HG03064 (cell line): ENCODE data around the gene TCF7L1.

Experiments used
- ATAC-seq: cut with Tn5 transposase; IDR thresholded peaks from one replicate; pipeline ENCODE4 v1.9.1; 2021; ENCODE audit warnings: low read depth; ENCODE audit not compliant: unreplicated experiment

TCF7L1 gene

DNA sequence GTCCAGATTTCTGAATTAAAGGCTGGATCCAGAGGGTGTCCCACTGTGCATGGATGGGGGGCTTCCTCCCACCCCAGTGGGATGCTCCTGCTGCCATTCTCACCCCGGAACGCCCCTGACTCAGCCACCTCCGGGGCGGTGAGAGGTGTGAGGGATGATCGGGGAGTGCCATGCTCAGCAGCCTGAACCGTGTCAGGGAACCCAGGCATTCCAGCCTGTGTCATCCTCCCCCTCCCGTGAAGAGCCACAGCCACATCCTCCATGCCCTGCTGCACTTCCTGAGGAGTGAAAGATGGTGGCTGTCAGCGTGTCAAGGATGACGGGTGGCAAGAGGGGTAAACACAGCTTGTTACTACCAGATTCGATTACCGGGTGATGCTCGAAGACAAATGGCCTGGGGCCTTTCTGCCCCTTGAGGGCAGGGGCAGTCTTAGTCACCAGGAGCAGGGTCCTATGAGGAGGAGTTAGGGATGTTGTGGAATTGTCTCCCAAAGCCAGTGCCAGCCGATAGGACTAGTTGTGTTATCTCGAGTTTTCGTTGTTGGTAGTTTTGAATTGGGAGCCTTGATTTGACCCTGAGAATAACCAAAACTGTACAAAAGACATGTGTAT is 80.8 kb downstream of the TCF7L1 start:
- ATAC-seq: no peak

DNA sequence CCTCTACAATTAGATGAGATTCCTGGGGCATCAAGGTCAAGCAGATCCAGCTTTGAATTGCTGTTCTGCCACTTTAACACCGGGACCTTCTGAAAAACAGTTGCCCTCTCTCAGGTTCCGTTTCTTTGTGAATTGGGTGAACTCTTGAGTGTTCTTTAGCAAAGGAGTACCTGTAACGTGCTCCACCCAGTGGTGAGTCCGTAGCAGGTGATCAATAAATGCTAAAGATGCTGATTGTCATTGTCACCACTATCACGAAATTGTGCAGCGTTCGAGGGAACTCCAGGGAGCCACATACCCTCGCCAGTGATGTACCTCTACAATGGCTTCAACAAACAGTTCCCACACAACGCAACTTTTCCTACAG is 81.9 kb downstream of the TCF7L1 start:
- ATAC-seq: no peak

DNA sequence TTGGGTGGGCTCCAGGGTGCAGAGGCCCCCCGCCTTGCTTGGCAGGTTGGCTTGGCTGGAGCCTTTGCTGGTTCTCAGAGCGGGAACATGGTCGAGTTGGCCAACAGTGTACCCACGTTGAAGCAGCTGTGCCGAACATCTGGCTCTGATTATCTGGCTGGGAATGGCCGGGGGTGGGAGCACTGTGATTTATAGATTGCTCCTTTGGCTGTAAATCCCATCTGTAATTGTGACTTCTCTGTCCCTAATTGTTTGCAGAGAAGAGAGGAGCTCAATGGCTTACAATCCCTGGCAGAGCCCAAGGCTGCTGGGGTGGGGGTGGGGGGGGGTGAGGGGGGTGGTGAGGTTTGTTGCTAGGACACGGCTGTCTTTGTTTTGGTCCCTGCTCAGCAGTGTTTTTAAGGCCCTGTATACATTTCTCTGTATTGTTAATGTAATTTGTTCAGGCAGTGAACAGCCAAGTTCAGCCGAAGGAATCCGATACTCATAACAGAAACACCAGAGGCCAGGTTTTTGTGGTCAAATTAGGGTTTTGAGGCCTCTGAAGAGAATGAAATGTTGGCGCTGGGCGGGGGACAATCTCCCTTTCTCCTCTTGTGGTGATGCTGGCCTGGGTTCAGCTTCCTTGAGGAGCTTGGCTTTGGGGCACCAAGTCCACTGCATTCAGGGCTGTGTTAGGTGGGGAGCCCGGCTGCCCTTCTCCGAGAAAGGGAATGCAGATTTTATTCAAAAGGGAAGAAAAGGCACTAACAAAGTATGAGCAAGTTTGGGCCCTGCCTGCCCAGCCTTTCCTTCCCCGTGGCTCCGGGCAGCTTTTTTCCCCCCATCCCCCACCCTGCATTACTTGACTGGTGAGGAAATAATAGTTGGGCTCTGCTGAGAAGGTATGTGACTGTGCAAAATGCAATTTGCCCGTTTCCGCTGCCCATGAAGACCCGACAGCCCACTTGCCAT is 82.5 kb downstream of the TCF7L1 start:
- no peak for ATAC-seq

DNA sequence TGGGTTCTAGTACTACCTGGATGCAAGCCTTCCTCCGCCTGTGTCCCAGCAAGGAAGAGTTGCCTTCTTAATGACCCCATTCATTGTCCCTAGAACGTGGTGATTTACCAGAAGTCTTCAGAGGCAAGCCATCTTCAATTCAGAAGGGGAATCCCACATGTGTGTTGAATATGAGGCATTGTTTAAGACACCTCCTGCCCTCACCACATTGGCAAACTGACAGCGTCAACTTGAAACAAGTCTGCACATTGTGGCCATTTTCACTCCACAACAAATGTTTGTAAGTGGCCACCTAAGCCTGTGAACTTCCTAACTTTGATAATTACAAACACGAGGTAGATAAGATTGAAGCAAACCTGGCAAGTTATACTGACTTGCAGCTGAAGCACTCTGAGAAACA is 83.7 kb downstream of the TCF7L1 start:
- no peak for ATAC-seq

DNA sequence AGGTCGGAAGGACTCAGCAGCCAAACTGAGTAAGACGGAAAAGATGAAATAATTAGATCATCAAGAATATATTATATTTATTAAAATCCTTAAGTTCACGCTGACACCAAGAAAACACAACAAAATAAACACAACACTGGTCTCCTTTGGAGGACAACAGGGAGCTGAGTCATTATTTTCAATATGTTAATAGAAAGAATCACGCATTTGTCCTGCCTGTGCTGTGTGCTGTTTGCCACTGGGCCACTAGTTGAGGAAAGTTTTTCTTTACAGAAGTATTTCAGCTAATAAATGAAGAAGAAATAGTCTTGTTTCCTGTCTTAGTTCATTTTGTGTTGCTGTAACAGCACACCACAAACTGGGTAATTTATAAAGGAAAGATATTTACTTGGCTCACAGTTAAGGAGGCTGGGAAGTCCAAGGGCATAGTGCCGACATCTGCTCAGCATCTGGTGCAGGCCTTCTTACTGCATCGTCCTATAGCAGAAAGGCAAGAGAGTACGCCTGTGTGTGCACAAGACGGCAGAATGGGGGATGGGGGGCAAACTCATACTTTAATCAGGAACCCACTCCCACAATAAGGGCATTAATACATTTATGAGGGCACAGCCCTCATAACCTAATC is 88.0 kb downstream of the TCF7L1 start:
- no peak for ATAC-seq

DNA sequence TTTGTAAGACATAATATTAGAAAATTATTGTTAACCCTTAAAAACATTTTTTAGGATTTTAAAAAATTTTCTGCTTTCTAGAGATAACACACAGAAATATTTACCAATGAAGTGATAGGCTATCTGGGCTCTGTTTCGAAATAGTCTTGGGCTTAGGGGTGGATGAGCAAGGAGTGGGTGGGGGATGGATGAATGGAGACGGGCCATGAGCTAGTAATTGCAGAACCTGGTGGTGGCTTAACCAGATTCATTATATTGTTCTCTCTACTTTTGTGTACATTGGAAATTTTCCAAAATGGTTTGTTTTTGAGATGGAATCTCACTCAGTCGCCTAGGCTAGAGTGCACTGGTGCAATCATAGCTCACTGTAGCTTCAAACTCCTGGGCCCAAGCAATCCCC is 89.6 kb downstream of the TCF7L1 start:
- no peak for ATAC-seq

DNA sequence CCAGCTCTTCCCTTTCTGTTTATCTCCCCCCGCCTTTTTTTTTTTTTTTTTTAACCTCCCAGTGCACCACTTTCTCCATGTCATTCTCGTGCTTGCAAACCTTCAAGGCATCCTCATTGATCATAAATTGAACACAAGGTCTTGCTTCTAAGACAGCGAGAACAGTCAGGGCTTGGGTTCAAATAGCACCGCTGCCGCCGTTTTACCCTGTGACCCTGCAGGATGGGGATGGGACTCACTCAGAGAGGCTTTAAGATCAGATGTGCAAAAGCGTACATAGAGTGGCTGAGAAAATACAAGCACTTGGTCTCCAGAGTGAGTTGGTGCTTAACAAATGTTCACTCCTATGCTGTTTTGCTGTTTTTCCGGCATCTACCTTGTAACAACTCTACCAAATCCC is 93.6 kb downstream of the TCF7L1 start:
- ATAC-seq: no peak

DNA sequence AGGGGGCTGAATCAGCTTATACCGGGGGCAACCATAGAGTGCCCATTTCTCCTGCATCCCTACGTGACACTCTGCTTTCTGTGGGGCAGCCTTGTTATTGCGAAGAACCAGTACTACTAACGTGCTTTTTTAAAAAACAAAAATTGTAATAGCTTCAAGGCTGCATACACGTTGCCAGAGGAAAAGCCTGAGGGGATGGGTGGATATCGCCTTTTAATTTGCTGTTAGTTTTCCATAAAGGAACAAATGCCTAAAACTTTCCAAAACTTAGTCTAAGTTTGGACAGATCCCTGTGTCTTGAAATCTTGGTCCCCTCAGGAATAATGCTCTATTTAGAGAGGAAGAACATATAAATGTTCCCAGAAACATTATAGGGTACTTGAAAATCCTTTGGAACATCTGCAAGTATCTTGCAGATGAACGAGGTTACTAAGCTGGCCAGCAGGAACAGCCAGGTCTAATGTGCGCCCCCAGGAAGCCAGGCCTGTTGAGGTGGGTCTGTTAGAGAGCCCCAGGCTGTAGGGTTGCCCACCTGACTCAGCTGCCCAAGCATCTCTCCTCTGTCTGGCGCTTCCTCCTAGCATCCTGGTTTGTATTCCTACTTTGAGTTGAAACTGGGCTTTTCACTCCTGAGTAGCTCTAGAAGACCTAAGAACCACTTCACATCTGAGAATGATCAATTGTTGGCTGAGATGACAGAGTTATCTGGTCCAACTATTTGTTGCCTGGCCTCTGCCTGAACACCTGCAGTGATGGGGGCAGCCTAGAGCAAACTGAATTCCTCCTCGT is 97.7 kb downstream of the TCF7L1 start:
- no peak for ATAC-seq

DNA sequence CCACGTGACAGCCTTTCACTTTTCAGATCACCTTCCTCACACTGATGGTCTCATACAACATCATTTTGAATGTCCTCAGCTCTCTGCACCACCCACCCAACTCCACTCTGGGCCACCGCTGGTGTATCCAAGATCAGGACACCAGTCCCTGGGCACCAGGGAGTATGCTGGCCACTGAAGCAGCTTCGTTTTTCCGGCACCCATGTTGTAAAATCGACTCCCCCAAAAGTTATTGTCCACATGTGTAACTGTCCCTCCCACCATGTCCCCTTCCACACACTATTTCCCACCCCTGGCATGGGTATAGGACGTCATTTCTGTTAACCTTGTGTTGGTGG is 98.2 kb downstream of the TCF7L1 start:
- ATAC-seq: no peak

DNA sequence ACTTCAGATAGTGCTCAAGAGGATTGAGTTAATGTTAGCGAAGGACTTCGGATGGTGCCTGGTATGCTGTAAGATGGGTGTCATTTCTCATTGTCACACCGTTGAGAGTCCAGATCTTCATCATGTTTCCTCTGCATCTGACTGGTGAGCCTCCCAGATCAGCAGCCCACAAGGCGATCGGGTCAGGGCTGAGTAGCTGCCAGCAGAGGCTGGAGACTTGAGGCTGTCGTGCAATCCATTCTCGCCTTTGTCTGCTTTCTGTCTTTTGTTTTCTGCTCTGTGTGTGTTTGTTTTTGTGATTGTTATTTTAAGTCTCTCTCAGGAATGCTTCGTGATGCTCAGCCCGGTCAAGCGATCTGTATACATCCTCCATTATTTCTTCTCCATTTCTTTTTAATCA is 98.8 kb downstream of the TCF7L1 start:
- ATAC-seq: no peak

DNA sequence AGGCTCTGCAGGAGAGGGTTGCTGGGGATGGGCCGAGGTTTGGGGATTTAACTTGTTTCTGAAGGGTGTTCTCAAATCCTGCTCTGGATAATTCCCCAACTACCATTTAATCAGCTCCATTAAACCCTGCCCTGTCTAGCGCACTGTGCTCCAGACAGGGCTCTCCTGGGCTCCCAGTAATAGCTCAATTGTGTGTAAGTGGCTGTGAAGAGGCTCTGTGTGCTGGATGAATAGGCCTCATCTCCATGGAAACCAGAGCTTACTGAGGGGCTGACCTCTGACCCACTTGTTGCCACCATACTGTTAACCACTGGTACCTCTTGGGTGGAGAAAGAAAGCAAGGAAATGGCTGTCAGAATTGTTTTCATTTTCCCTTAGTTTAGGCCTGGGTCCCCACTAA is 101.7 kb downstream of the TCF7L1 start:
- ATAC-seq: no peak

DNA sequence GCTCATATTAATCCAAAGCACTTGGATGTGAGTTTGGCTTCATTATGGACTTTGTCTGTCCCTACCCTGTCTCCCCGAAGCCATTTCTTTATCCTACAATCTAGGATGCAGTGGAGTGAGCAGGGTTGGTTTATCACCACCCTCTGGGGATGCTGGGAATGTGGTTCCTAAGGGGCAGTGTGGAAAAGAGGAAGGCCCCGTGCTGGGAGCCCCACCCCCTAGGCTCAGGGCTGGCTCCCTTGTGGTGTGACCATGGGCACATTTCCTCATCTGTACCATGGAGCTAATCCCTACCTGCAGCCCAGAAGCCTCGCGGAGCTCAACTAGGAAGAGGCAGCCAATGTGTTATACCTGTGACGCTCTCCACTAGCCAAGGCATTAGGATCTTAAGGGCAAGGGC is 102.1 kb downstream of the TCF7L1 start:
- no peak for ATAC-seq

DNA sequence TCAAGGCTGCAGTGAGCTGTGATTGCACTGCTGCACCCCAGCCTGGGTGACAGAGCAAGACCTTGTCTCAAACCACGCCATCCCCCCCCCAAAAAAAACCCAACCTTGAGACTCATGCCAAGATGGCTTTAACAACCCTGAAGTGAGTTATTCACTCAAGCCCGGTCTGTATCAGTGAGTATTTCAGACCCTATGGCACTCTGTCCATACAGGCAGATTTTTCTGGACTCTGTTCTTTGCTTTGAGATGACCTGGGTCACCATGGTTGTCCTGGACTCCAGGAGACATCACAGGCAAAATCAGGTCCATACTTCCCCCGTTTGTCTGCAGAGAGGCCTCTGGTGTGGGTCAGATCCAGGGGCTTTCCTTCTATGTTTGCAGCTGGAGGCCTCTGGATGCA is 102.9 kb downstream of the TCF7L1 start:
- ATAC-seq: no peak

DNA sequence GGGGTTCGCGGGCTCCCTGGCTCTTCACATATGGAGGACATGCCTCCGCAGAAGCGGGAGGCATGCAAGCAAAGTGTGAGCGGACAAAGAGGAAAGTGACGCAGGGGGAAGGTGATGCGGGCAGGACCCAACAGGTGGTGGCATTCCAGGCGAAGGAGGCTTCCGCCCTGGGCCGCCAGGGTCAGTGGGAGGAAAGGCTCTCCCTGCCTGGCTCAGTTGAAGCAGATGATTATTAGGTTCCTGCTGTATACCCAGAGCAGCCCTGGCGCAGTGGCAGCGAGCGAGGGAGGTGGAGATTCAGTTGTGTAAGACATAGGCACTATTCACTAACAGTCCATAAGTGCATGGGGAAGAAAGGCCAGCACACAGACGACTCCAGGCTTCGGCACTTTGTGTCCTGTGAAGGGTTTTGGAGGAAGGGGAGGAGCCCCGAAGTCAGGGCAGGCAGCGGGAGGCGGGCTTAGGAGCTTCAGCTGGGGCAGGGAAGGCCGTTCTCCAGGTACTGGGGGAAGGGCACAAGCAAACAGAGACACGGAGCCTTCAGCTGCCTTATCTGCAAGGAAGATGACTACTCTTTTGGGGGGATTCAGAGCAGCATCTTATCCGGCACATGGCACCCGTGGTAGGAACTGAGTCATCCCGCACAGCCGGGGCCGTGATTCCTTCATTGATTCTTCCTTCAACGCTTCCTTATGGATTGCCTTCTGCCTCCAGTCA is 104.8 kb downstream of the TCF7L1 start:
- ATAC-seq: no peak

DNA sequence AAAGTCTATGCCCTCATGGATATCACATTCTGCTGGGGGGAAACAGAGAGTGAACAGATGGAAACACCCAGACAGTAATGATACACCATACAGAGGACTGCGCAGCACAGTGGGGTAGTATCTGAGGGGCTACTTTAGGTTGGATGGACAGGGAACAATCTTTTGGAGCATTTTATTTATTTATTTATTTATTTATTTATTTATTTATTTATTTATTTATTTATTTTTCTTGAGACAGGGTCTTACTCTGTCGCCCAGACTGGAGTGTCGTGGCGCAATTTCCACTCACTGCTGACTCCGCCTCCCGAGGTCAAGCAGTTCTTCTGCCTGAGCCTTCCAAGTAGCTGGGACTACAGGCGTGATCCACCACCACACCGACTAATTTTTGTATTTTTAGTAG is 105.4 kb downstream of the TCF7L1 start:
- no peak for ATAC-seq

DNA sequence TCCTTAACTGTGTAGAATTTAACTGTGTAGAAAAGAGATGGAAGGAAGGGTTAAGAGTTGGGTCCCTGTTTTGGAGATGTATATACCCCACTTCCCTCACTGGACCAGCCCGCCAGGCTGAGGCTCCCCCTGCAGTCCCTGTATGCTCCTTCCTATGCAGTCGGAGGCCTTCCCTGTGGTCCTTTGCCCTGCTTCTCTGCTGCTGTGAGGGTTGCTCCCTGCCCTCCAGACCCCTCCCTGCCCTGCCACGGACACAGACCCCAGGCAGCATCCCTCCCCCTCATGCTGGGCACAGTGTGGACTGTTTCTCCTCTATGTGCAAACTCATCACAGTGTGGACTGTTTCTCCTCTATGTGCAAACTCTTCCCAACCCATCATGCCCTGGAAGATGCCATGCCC is 105.9 kb downstream of the TCF7L1 start:
- no peak for ATAC-seq

DNA sequence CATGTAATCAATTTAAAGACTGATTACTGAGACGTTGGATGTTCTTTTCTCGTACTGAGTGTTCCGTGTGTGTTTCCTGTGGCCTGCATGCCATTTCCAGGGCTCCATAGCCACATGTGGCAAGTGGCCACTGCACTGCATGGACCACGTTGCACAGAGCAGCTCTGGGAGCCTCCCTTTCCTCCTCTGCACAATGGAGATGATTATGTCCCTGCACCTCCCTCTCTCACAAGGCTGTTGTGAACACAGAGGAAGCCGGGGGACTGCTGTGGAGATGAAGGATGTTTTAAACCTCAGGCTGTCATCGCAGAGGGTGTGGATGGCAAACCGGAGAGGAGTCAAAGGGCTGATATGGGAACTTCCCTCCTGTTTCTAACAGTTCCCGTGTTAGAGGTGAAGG is 106.9 kb downstream of the TCF7L1 start:
- no peak for ATAC-seq

DNA sequence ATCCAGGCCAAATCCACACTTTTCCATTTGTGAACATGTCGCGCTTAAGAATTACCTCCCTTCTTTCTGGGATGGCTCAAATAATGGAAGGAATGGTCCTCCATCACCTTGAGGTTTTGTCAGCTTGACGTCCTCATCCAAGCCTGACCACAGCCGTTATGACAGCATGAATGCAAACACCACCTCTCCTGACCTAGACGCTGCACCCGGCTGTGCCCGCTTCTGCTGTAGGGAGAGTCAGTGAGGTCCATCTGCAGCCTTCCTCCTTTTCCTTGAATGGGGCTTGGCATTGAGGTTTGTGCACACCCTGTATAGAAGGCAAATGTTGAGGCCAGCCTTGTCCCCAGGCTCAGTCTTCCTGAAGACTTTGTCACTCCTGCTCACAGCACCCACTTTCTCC is 109.1 kb downstream of the TCF7L1 start:
- no peak for ATAC-seq

DNA sequence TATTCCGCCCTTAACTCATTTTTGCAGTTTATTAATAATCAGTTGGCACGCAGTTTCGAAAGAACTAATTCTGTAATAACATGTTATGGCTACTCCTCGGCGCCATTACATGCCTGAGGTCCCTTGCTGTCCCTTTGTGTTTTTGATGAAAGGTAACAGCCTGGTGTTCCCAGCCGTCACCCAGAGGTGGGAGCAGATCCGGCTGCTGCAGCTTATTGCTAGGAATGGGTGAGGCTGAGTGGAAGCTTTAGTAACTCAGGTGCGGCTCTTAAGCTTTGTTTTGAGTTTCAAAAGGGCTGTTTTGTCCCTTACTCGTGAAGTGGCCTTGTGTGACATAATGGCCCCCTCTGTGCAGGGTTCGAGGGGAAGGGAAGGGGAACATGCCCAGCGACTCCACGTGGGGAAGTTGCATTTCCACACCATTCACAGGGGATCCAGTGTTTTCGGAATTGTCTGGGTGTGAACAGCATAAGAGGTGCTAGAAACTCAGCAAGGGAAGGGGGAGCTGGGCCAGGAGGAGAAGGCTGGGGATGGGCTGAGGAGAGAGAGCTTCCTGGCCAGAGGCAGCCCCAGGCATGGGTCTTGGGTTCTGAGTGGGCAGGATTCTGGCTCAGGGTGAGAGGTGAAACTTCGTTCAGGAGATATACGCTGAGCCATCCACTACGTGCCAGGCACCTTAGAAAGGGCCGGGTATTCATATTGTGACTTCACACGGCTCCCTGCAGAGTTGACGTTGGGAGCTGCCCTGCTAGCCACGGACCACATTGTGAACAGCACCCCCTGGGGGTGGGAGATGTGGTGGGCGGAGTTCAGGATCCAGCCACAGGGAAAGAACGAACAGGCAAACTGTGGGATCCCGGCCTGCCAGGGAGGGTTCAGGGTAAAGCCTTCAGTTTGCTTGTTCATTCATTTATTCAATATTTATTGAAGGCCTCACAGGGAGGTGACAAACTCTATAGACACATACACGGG is 110.2 kb downstream of the TCF7L1 start:
- ATAC-seq: no peak
